Effector CD8-positive, alpha-beta T cell (primary cell): ENCODE measurements around the gene ICAM1.

Experiments used
- DNase-seq: peaks from one replicate; lab custom pipeline; 2025; lab: John Stamatoyannopoulos, UW

Gene ICAM1

GRCh38 chr19:10243606-10244005 is 27.3 kb upstream of the ICAM1 start:
- DNase-seq, result no peak

GRCh38 chr19:10245189-10245939 is 25.6 kb upstream of the ICAM1 start:
- no peak for DNase-seq

- DNase-seq, result no peak
Observed at GRCh38 chr19:10246511-10246910, 24.4 kb upstream of the ICAM1 start.

DNA sequence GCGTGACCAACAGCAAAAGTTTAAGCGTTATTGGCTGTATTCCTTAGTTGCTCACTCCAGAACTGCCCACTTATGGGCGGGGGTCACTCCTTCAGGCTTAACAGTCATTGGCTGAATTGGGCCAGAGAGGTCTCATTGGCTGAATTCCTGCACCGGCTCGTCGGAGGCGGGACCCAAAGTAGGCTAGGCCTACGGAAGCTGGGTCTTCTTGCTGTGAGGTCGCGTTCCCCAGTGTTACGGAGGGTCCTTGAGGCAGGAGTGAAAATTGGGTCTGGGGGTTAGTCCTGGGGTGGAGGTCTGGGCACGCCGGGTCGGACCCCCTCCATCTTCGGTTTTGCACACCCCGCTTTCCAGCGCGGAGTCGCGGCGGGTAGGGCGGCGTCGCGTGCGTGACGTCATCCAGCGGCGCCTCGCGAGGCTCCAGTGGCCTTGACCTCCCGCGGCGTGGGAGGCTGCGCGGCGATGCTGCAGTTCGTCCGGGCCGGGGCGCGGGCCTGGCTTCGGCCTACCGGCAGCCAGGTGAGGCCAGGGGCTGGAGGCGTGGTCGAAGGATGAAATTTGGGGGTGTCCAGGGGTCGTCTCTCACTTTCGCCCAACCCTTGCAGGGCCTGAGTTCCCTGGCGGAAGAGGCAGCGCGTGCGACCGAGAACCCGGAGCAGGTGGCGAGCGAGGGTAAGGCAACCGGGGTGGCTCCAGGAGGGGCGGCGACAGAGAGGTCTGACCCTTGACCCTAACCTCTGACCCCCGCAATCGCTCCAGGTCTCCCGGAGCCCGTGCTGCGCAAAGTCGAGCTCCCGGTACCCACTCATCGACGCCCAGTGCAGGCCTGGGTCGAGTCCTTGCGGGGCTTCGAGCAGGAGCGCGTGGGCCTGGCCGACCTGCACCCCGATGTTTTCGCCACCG is 18.9 kb upstream of the ICAM1 start, which contains the start of gene MRPL4:
Gene MRPL4 (plus strand): TSS at position 423 of the 903 bp plus-strand sequence. CDS start 40 bp downstream, at position 463.
- DNase-seq, result peak; percentile 92

DNA sequence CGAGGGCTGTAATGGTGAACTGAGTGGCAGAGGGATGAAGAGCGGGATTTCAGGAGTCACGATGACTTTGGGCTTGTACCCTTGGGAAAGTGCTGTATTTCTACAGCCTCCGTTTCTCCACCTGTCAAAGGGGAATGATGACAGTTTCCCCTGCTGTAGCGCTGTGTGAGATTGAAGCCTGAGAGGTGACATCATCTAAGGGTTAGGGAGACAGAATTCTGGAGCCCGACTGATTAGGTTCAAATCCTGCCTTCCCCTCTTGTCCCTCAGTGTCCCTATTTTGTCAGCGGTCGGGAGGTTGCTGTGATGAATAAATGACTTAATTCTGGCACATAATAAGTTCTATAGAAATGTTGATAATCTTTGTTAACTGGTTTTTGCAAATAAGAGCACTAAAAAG is 18.2 kb upstream of the ICAM1 start:
- no peak for DNase-seq

GRCh38 chr19:10254244-10254643 is 16.7 kb upstream of the ICAM1 start:
- no peak for DNase-seq

DNA sequence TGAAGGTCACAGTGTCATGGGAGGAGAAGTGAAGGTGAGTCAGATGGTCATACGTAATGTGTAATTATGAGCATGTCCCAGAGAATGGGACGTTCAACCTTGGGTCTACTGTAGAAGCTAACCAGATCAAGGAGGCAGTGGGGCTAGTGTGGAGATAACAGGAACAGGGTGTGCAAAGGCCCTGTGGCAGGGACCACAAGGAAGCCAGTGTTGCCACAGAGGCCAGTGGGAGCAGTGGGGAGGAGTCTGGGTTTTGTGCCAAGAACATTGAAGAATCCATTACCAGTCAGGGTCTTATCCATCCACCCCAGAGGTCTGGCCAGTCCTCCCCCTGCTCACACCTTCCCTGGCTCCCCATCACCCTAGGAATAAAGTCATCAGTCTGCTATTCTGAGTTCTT is 15.6 kb upstream of the ICAM1 start:
- no peak for DNase-seq

DNA sequence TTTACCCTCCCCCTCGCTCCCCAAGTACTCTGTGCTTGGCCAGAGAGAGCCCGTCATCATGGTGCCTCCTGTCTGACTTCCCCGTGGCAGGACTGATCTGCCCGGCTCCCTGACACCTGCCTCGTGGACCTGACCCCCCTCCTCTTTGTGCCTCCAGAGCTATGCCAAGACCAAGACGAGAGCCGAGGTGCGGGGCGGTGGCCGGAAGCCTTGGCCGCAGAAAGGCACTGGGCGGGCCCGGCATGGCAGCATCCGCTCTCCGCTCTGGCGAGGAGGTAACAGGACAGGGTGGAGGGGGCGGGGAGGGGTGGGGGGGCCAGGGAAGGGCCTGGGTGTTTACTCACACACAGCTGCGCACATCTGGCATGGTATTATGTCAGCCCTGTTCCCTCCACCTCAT is 14.4 kb upstream of the ICAM1 start:
- DNase-seq, result no peak

DNA sequence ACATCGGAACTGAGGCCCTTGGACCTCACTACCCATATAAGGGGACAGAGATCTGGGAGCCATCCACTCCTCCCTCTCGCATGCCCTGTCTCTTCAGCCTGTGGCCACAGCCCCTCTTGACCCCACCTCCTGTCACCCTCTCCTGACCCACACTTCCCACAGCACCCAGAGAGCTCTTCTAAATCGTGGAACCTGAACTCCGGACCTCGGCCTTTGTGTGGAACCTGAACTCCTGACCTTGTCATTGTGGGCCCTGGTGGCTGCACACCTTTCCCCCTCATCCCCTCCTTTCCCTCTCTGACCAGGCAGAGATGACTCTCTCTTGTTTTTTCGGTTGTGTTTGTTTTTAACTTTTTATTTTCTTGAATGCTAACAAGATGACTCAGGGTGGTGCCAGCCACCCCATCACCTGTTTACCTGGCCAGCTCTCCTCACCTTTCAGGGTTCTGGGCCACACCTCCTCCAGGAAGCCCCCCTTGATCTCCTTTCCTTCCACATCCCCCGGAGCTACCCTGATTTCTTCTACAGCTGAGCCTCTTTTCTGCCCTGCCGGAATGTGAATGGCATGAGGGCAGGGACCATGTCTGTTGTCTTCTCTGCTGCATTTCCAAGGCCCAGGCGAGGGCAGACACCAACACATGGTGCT is 13.8 kb upstream of the ICAM1 start:
- DNase-seq, result no peak

DNA sequence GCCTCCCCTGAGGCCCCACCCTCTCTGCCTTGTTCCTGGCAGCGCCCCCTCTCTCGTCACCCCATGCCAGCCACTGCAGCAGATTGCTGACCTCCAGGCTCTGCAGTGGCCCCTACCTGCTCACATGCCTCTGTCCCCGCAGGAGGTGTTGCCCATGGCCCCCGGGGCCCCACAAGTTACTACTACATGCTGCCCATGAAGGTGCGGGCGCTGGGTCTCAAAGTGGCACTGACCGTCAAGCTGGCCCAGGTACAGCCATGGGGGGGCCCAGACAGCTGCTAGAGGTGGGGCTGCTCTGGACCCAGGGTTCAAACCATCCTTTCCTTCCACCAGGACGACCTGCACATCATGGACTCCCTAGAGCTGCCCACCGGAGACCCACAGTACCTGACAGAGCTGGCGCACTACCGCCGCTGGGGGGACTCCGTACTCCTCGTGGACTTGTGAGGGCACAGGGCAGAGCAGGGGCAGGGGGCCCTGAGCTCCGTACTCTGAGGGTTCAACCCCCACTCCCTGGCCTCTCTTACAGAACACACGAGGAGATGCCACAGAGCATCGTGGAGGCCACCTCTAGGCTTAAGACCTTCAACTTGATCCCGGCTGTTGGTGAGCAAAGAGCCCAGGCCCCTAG is 12.7 kb upstream of the ICAM1 start:
- DNase-seq, result no peak

DNA sequence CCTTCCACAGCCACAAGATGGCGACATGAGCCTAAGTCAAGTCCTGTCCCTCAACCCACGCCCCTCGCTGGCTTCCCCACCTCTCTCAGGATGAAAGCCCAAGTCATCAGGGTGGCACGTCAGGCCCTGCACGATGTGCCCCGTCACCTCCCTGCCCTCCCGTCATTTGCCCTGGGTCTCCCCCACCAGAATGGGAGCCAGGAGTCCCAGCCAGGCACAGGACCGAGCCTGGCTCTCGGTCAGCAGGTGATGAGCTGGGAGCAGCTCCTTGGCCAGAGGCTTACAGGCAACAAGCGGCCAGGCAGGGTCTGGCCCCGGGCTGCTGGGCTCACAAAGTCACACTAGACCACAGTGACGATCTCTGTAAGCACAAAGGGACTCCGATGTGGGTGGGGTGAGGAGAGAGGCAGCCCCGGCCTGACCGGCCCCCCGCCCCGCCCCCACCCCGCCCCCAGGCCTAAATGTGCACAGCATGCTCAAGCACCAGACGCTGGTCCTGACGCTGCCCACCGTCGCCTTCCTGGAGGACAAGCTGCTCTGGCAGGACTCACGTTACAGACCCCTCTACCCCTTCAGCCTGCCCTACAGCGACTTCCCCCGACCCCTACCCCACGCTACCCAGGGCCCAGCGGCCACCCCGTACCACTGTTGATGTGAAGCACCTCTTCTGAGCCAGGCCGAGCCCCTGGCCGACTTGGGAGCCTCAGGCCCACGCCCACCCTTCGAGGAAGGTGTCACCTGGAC is 11.6 kb upstream of the ICAM1 start:
- peak; percentile 81 for DNase-seq

DNA sequence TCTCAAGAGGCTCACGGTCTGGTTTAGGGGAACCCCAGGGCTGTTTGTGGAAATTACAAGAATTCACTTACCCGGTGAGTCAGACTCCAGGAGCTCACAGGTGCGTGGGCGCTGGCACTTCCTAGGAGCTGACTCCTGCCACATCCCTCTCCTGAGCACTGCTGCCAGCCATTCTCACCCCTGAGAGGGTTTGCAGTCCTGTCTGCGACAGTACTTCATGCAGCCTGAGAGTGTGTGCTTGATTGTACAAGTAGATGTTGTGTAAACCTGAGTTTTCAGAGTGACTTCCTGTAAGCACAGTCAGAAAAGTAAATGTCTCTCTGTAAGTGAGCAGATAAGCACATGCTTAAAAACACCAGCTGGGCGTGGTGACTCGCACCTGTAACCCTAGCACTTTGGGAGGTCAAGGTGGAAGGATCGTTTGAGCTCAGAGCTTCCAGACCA is 10.8 kb upstream of the ICAM1 start:
- no peak for DNase-seq

DNA sequence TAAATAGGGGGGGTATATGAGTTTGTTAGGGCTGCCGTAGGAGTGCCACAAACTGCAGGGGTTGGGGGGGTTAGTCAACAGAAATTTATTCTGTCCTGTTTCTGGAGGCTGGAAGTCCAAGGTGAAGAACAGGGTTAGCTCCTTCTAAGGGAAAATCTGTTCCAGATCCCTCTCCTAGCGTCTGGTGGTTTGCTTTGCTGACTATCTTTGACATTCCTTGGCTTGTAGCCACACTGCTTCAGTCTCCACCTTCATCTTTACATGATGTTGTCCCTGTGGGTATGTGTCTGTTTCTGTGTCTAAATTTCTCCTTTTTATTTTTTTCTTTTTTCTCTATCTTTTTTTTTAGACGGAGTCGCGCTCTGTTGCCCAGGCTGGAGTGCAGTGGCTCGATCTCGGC is 8.1 kb upstream of the ICAM1 start:
- no peak for DNase-seq

GRCh38 chr19:10266706-10267105 is 4.2 kb upstream of the ICAM1 start:
- no peak for DNase-seq

DNA sequence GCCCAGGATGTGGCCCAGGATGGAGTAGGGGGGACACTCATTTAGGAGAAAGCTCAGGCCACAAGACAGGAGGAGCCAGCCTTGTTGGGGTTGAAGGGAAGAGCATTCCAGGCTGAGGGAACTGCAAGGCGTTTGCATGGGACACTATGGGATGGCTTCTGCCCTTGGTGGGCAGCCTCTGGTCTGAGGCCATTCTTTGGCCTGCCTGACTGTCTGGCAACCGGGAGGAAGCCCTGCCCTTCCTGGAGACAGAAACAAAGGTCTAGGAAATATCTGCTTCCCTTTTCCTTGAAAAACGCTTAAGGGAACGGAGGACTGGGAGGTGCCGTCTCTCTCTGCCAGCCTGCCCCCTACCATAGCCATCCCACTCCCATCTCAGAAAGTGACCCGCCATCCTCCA is 2.8 kb upstream of the ICAM1 start:
- DNase-seq, result no peak

- peak; percentile 80 for DNase-seq
Observed at GRCh38 chr19:10269333-10270179, 1.4 kb upstream of the ICAM1 start.

DNA sequence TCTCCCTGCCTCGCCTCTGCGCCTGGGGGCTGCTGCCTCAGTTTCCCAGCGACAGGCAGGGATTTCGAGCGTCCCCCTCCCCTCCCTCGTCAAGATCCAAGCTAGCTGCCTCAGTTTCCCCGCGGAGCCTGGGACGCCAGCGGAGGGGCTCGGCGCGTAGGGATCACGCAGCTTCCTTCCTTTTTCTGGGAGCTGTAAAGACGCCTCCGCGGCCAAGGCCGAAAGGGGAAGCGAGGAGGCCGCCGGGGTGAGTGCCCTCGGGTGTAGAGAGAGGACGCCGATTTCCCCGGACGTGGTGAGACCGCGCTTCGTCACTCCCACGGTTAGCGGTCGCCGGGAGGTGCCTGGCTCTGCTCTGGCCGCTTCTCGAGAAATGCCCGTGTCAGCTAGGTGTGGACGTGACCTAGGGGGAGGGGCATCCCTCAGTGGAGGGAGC is 722 bp upstream of the ICAM1 start:
- peak; percentile 22 for DNase-seq

DNA sequence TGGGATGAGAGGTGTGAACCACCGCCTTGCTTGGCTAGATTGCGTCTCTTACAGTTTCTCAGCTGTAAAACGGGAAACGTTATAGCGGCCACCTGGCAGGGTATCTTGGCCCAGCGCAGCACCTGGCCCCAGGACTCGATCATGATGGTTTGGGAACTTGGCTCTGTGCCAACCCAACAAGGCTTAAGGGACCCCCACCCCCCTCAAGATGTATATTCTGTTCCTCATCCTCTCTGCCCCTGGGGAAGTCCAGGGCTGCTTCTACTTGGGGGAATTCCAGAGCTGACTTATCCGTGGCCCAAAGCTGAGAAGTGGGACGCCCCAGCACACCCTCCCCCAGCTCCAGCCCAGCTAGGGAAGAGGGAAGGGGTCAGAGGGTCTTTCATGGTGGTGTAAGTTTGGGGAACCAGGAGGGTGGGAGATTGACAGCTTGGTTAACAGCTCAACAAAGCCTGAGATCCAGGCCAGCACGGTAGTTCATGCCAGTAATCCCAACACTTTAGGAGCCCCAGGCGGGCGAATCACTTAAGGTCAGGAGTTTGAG is 695 bp downstream of the ICAM1 start:
- peak; percentile 27 for DNase-seq

- DNase-seq, result no peak
Observed at GRCh38 chr19:10274589-10274988, 3.7 kb downstream of the ICAM1 start.
